H1 (cell line): Measurements from ENCODE around the gene PTCHD4.

Source experiments
- JUN ChIP-seq: IDR thresholded peaks from 2 replicates; pipeline ENCODE4 v1.6.1; 2011; ENCODE audit warnings: low read depth, mild to moderate bottlenecking, improper control_type of control experiment, low read length
- MAX ChIP-seq: IDR thresholded peaks from 2 replicates; pipeline ENCODE4 v1.6.1; 2012; ENCODE audit warnings: inconsistent platforms
- RAD21 ChIP-seq, 2 experiments: IDR thresholded peaks in 1 of 2; conservative IDR thresholded peaks in 1 of 2; 2 replicates each; pipeline ENCODE4 v1.6.1; 2011; ENCODE audit warnings: low read depth in 2 of 2, low read length in 2 of 2, improper control_type of control experiment in 1 of 2, inconsistent platforms in 1 of 2, mild to moderate bottlenecking in 1 of 2, moderate library complexity in 1 of 2
- TAF1 ChIP-seq: IDR thresholded peaks from 2 replicates; pipeline ENCODE4 v1.6.1; 2011; ENCODE audit warnings: mild to moderate bottlenecking, low read depth, low read length
- TAF7 ChIP-seq: optimal IDR thresholded peaks from 2 replicates; pipeline ENCODE3; 2011; ENCODE audit warnings: low read depth, mild to moderate bottlenecking, inconsistent platforms, low read length, moderate library complexity, borderline replicate concordance
- TEAD4 ChIP-seq: IDR thresholded peaks from 2 replicates; pipeline ENCODE4 v1.6.1; 2012; ENCODE audit warnings: low read depth, low read length, inconsistent platforms, mixed read lengths
- USF2 ChIP-seq: IDR thresholded peaks from 2 replicates; pipeline ENCODE4 v1.6.1; 2011; ENCODE audit warnings: low read length, improper control_type of control experiment
- TF ChIP-seq, protein P1 (sequence below), 3 experiments: IDR thresholded peaks; 1 replicate in 2 of 3; 2 replicates in 1 of 3; pipeline versions ENCODE4 v1.5.1 to v1.6.1; 2011; ENCODE audit warnings: low read length in 3 of 3, mild to moderate bottlenecking in 3 of 3, inconsistent platforms in 2 of 3, low read depth in 1 of 3, moderate library complexity in 1 of 3; ENCODE audit not compliant: insufficient read depth in 1 of 3; ENCODE audit errors: control extremely low read depth in 1 of 3

DNA sequence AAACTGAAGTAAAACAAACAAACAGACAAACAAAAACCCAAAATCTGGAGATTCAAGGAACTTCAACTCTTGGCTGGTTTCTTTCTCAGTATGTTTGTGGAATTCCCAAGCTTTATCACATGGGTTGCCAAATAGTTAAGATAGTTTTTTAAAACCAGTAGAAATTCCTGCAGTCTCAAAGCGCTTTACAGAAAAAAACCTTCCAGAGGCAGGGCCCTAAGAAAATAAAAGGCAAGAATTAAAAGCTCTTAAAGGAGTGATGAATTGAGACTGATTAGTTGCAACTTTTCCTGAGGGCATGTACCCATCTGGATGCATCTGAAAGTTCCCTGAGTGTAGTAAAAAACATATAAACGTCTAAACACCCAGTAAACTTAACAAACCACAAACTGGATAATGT is 25.9 kb upstream of the PTCHD4 start:
- TF ChIP-seq, protein P1, sequence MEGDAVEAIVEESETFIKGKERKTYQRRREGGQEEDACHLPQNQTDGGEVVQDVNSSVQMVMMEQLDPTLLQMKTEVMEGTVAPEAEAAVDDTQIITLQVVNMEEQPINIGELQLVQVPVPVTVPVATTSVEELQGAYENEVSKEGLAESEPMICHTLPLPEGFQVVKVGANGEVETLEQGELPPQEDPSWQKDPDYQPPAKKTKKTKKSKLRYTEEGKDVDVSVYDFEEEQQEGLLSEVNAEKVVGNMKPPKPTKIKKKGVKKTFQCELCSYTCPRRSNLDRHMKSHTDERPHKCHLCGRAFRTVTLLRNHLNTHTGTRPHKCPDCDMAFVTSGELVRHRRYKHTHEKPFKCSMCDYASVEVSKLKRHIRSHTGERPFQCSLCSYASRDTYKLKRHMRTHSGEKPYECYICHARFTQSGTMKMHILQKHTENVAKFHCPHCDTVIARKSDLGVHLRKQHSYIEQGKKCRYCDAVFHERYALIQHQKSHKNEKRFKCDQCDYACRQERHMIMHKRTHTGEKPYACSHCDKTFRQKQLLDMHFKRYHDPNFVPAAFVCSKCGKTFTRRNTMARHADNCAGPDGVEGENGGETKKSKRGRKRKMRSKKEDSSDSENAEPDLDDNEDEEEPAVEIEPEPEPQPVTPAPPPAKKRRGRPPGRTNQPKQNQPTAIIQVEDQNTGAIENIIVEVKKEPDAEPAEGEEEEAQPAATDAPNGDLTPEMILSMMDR (IDR thresholded peaks at IDR 0.05; ENCODE audit: control extremely low read depth in 1 of 3, insufficient read depth in 1 of 3, low read depth in 1 of 3, low read length in 3 of 3), result no peak
- TF ChIP-seq TAF7 (no peak), USF2 (no peak), MAX (no peak), RAD21 (IDR thresholded peaks at IDR 0.05 in 1 of 2, conservative IDR thresholded peaks at IDR 0.05 in 1 of 2; ENCODE audit: low read depth in 2 of 2, low read length in 2 of 2) (no peak), TEAD4 (no peak), TAF1 (no peak), JUN (no peak)
